Right cardiac atrium (tissue), 5 donors: ENCODE data around the gene RSPH6A. TPM values are rescaled to one million over a fixed set of nuclear protein-coding genes. Genes with fewer than 3 reads are reported as not detected.

Source experiments
- polyA plus RNA-seq: library from polyadenylated mRNA; stranded (reverse); fragments of 200-250 nt; gene quantifications from one replicate; pipeline ENCODE4 v1.2.3, GENCODE V29; 2013
- total RNA-seq, 4 donors: library from RNA; stranded (reverse); fragmentation: NEBNext Ultra II Directional; extraction: Animal tissue kit (Norgen Biotek cat#: 25700); gene quantifications; one replicate each; pipeline ENCODE4 v1.2.1, GENCODE V29; 2021
- donor health status: healthy with polysubstance abuse.
- donor health status: DM: no; HTN: yes; CAD: no.
- donor health status: DM: no; HTN: no; CAD: no.
- donor health status: DM: no; HTN: yes; CAD: no; lungs with severe emphysema.
- donor health status: DM: yes; HTN: yes; CAD: no.

RSPH6A gene
- total and polyA plus RNA-seq, 5 donors, result 0.14 TPM; not detected in 4

Other genes with a start within 250 kb of the RSPH6A start
- 10 to 100 TPM; 20.7 to 27.6 (median 24.1) TPM for gene OPA3, start 230.5 kb downstream of the RSPH6A start, total RNA-seq
- gene OPA3, start 230.5 kb downstream of the RSPH6A start, polyA plus RNA-seq, result 17.5 TPM
- 10 to 100 TPM in 1 of 4 donors, 1 to 10 TPM in 3; 3.7 to 11.3 (median 4.7) TPM for gene GPR4, start 213.1 kb downstream of the RSPH6A start, total RNA-seq
- 7.7 TPM for gene GPR4, start 213.1 kb downstream of the RSPH6A start, polyA plus RNA-seq
- 10 to 100 TPM; 25.2 to 37.9 (median 33.7) TPM for gene EML2, start 175.9 kb downstream of the RSPH6A start, total RNA-seq
- gene EML2, start 175.9 kb downstream of the RSPH6A start, polyA plus RNA-seq, result 19.0 TPM
- 10 to 100 TPM in 3 of 4 donors, 1 to 10 TPM in 1; 8.5 to 16.7 (median 12.5) TPM for gene GIPR, start 147.1 kb downstream of the RSPH6A start, total RNA-seq
- gene GIPR, start 147.1 kb downstream of the RSPH6A start, polyA plus RNA-seq, result 8.7 TPM
- gene SNRPD2, start 123.4 kb downstream of the RSPH6A start, total RNA-seq, result 100 to 1,000 TPM; 246 to 297 (median 285) TPM
- gene SNRPD2, start 123.4 kb downstream of the RSPH6A start, polyA plus RNA-seq, result 281 TPM
- 1 to 10 TPM; 2.5 to 3.3 (median 3.1) TPM for gene QPCTL, start 122.6 kb downstream of the RSPH6A start, total RNA-seq
- 2.7 TPM for gene QPCTL, start 122.6 kb downstream of the RSPH6A start, polyA plus RNA-seq
- gene FBXO46, start 84.4 kb downstream of the RSPH6A start, total RNA-seq, result 10 to 100 TPM; 11.4 to 13.2 (median 12.6) TPM
- 9.4 TPM for gene FBXO46, start 84.4 kb downstream of the RSPH6A start, polyA plus RNA-seq
- under 1 TPM; 0.15 to 0.76 (median 0.30) TPM for gene MEIOSIN, start 81.9 kb downstream of the RSPH6A start, total RNA-seq
- 0.41 TPM for gene MEIOSIN, start 81.9 kb downstream of the RSPH6A start, polyA plus RNA-seq
- gene SIX5, start 46.1 kb downstream of the RSPH6A start, total RNA-seq, result 10 to 100 TPM; 15.8 to 33.2 (median 24.1) TPM
- gene SIX5, start 46.1 kb downstream of the RSPH6A start, polyA plus RNA-seq, result 19.4 TPM
- gene DMPK, start 32.8 kb downstream of the RSPH6A start, total RNA-seq, result 100 to 1,000 TPM; 220 to 304 (median 288) TPM
- 395 TPM for gene DMPK, start 32.8 kb downstream of the RSPH6A start, polyA plus RNA-seq
- 10 to 100 TPM; 72.2 to 87.1 (median 76.6) TPM for gene DMWD, start 22.5 kb downstream of the RSPH6A start, total RNA-seq
- gene DMWD, start 22.5 kb downstream of the RSPH6A start, polyA plus RNA-seq, result 50.2 TPM
- gene SYMPK, start 47.8 kb upstream of the RSPH6A start, total RNA-seq, result 10 to 100 TPM; 33.1 to 40.4 (median 34.4) TPM
- 23.5 TPM for gene SYMPK, start 47.8 kb upstream of the RSPH6A start, polyA plus RNA-seq
- gene FOXA3, start 49.0 kb upstream of the RSPH6A start, total RNA-seq, result not detected
- gene FOXA3, start 49.0 kb upstream of the RSPH6A start, polyA plus RNA-seq, result not detected
- gene IRF2BP1, start 70.8 kb upstream of the RSPH6A start, total RNA-seq, result 10 to 100 TPM; 21.5 to 23.4 (median 22.5) TPM
- 17.5 TPM for gene IRF2BP1, start 70.8 kb upstream of the RSPH6A start, polyA plus RNA-seq
- 10 to 100 TPM in 3 of 4 donors, 1 to 10 TPM in 1; 9.1 to 15.4 (median 12.9) TPM for gene MYPOP, start 87.3 kb upstream of the RSPH6A start, total RNA-seq
- gene MYPOP, start 87.3 kb upstream of the RSPH6A start, polyA plus RNA-seq, result 9.3 TPM
- not detected for gene NANOS2, start 99.5 kb upstream of the RSPH6A start, total RNA-seq
- not detected for gene NANOS2, start 99.5 kb upstream of the RSPH6A start, polyA plus RNA-seq
- gene NOVA2, start 158.6 kb upstream of the RSPH6A start, total RNA-seq, result 1 to 10 TPM; 3.8 to 5.4 (median 3.9) TPM
- 3.3 TPM for gene NOVA2, start 158.6 kb upstream of the RSPH6A start, polyA plus RNA-seq
- 10 to 100 TPM in 1 of 4 donors, 1 to 10 TPM in 3; 7.1 to 12.7 (median 9.6) TPM for gene CCDC61, start 180.2 kb upstream of the RSPH6A start, total RNA-seq
- gene CCDC61, start 180.2 kb upstream of the RSPH6A start, polyA plus RNA-seq, result 7.9 TPM
- not detected for gene PGLYRP1, start 207.7 kb upstream of the RSPH6A start, total RNA-seq
- not detected for gene PGLYRP1, start 207.7 kb upstream of the RSPH6A start, polyA plus RNA-seq
- not detected for gene IGFL4, start 225.7 kb upstream of the RSPH6A start, total RNA-seq
- gene IGFL4, start 225.7 kb upstream of the RSPH6A start, polyA plus RNA-seq, result not detected